Naive thymus-derived CD8-positive, alpha-beta T cell (primary cell): ENCODE measurements around the gene UPP2. TPM values are rescaled to one million over a fixed set of nuclear protein-coding genes. Genes with fewer than 3 reads are reported as not detected.
A peak's percentile ranks its signal among the peaks of the same experiment; 100 is the strongest.

ENCODE experiments used
- ATAC-seq, 2 donors: fragments of 150-1000 bp; cut with Tn5 transposase in 1 of 2; sonication (Bioruptor Pico), chemical (Tn5 transposase) in 1 of 2; 1 replicate in 1 of 2; 2 replicates in 1 of 2; pipeline ENCODE4 v1.10.0; 2021; ENCODE audit warnings: mild to moderate bottlenecking in 2 of 2, moderate library complexity in 2 of 2
- POLR2A ChIA-PET: fragments of 350-600 bp; sonication (Branson Sonifier 250); formaldehyde crosslinking; loops from one replicate; lab custom pipeline; 2021; ENCODE audit warnings: antibody characterized with exemption; lab: Charles Lee
- DNase-seq, 10 donors: peaks; one replicate each; pipeline versions ENCODE4 v3.0.0 to v3.0.0-alpha.2; 2020 to 2022
- H3K27ac Mint-ChIP-seq, 10 donors: one replicate each; pipeline ENCODE4 v1.8.0; 2020 to 2022; ENCODE audit warnings: mild to moderate bottlenecking in 10 of 10, mixed read lengths in 10 of 10, moderate library complexity in 4 of 10, inconsistent platforms in 1 of 10
- H3K27me3 Mint-ChIP-seq, 5 donors: one replicate each; pipeline ENCODE4 v1.8.0; 2021 to 2022; ENCODE audit warnings: mixed read lengths in 5 of 5
- H3K36me3 Mint-ChIP-seq, 3 donors: one replicate each; pipeline ENCODE4 v1.8.0; 2020 to 2022; ENCODE audit warnings: mixed read lengths in 3 of 3, mild to moderate bottlenecking in 2 of 3, inconsistent platforms in 1 of 3
- H3K4me1 Mint-ChIP-seq, 4 donors: one replicate each; pipeline ENCODE4 v1.8.0; 2021 to 2022; ENCODE audit warnings: mixed read lengths in 4 of 4
- H3K4me3 Mint-ChIP-seq, 10 donors: one replicate each; pipeline ENCODE4 v1.8.0; 2020 to 2022; ENCODE audit warnings: mild to moderate bottlenecking in 10 of 10, mixed read lengths in 10 of 10, moderate library complexity in 6 of 10, inconsistent platforms in 1 of 10
- H3K9me3 Mint-ChIP-seq, 9 donors: one replicate each; pipeline ENCODE4 v1.8.0; 2020 to 2022; ENCODE audit warnings: mixed read lengths in 9 of 9, mild to moderate bottlenecking in 3 of 9, inconsistent platforms in 1 of 9, moderate library complexity in 1 of 9
- polyA plus RNA-seq, 3 donors: library from polyadenylated mRNA; unstranded; fragments of 300-500 nt; fragmentation: Illumina TruSeq; gene quantifications; one replicate each; pipeline ENCODE4 v1.2.3, GENCODE V29; 2021
- total RNA-seq, 8 experiments: library from RNA in 2 of 8; stranded (reverse) in 2 of 8; gene quantifications; one replicate each; pipeline ENCODE4 v1.2.3 and lab custom pipeline; 2021 to 2026

UPP2 gene
- total and polyA plus RNA-seq, 5 experiments from 2014 or later, result not detected

GRCh38 chr2:158131483-158131912, 29.8 kb downstream of the UPP2 start:
- Mint-ChIP-seq H3K9me3 (no peaks in the 10 kb centered on the region), H3K4me3 (no peak overlapping the region), H3K36me3 (no peaks in the 10 kb centered on the region), H3K27me3 (peaks cover 2 to 13% (median 4%) of the 10 kb centered on the region in 5 donors), H3K4me1 (peaks cover 0 to 4% (median 0%) of the 10 kb centered on the region in 4 donors), H3K27ac (no peak overlapping the region)
- ATAC-seq, result no peak
- DNase-seq, result no peak
- POLR2A ChIA-PET, result no interaction called here

DNA sequence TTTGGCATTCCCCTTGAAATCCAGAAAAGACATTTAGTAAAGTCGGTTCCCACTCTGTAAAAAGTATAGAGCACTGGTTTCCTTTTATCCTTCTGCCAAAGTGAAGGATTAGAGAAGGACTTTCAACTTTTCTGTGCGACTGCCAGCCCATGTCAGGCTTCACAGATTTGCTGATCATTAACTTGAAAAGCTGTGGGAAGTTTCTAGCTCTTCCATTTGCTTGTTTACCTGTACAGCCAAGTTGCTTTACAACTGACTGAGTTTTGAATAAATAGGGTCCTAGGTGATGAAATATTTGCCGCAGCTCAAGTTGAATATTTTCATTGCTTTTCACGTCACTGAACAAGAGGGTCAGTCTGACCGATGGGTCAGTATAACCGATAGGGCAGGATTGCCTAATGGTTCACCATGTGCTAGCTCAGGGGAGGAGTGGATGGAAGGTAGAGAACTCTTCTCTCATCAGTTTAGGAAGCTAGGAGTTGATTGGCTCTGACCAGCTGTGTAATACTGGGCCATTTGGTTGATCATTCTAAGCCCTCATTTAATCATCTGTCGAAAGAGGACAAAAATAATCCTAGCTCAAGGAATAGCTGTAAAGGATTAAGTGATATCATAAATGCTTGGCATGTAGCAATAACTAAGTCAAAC, 30.4 kb downstream of the UPP2 start:
- peaks cover 2 to 12% (median 4%) of the 10 kb centered on the region in 5 donors for H3K27me3 Mint-ChIP-seq
- H3K9me3 Mint-ChIP-seq, result no peaks in the 10 kb centered on the region
- H3K4me3 Mint-ChIP-seq, result no peak overlapping the region
- H3K36me3 Mint-ChIP-seq, result no peaks in the 10 kb centered on the region
- peaks cover 0 to 4% (median 0%) of the 10 kb centered on the region in 4 donors for H3K4me1 Mint-ChIP-seq
- POLR2A ChIA-PET, result no interaction called here
- no peak overlapping the region for H3K27ac Mint-ChIP-seq
- ATAC-seq (no peak), DNase-seq (no peak)

DNA sequence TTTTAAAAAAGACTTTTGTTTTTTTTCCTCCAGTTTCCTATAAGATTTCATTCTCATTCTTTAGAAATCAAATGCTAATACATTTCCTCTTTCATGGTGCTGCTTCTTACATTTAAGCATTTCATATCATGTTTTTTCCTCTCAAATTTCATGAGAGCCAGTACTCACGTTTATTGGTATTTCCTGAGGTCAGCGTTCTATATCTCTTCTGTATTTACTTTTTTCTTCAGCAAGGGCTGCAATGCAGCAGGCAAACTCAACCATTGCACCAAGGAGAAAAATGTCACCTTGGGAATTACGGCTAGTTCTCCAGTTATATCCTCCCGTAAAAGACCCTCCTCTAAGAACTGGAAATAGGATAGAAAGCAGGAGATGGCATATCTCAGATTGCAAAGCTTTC, 32.4 kb downstream of the UPP2 start:
- POLR2A ChIA-PET, result no interaction called here
- Mint-ChIP-seq H3K9me3 (no peaks in the 10 kb centered on the region), H3K4me1 (peaks cover 0 to 4% (median 0%) of the 10 kb centered on the region in 4 donors), H3K36me3 (no peaks in the 10 kb centered on the region), H3K4me3 (no peak overlapping the region), H3K27ac (no peak overlapping the region), H3K27me3 (peaks cover 2 to 17% (median 3%) of the 10 kb centered on the region in 5 donors)
- ATAC-seq (no peak), DNase-seq (no peak)

GRCh38 chr2:158134655-158135054, 33.0 kb downstream of the UPP2 start:
- H3K36me3 Mint-ChIP-seq, result no peaks in the 10 kb centered on the region
- H3K4me1 Mint-ChIP-seq, result peaks cover 0 to 4% (median 0%) of the 10 kb centered on the region in 4 donors
- no peak overlapping the region for H3K4me3 Mint-ChIP-seq
- H3K27me3 Mint-ChIP-seq, result peaks cover 2 to 15% (median 3%) of the 10 kb centered on the region in 5 donors
- H3K9me3 Mint-ChIP-seq, result no peaks in the 10 kb centered on the region
- POLR2A ChIA-PET, result no interaction called here
- H3K27ac Mint-ChIP-seq, result no peak overlapping the region
- ATAC-seq (no peak), DNase-seq (no peak)

- Mint-ChIP-seq H3K27ac (no peak overlapping the region), H3K4me1 (peaks cover 0 to 4% (median 0%) of the 10 kb centered on the region in 4 donors), H3K36me3 (no peaks in the 10 kb centered on the region), H3K27me3 (peaks cover 3 to 15% (median 5%) of the 10 kb centered on the region in 5 donors), H3K9me3 (no peaks in the 10 kb centered on the region), H3K4me3 (no peak overlapping the region)
- ATAC-seq (no peak), DNase-seq (no peak)
- POLR2A ChIA-PET, result no interaction called here
Measured at GRCh38 chr2:158135096-158135495, 33.4 kb downstream of the UPP2 start.

- no peaks in the 10 kb centered on the region for H3K36me3 Mint-ChIP-seq
- H3K27ac Mint-ChIP-seq, result no peak overlapping the region
- DNase-seq, result no peak
- no peaks in the 10 kb centered on the region for H3K4me1 Mint-ChIP-seq
- peaks cover 0 to under 1% (median 0%) of the 10 kb centered on the region in 9 donors for H3K9me3 Mint-ChIP-seq
- no peak overlapping the region for H3K4me3 Mint-ChIP-seq
- POLR2A ChIA-PET, result no interaction called here
- ATAC-seq, result no peak
- H3K27me3 Mint-ChIP-seq, result peaks cover 0 to 17% (median 4%) of the 10 kb centered on the region in 5 donors
Measured at GRCh38 chr2:158138255-158138654, 36.6 kb downstream of the UPP2 start.

DNA sequence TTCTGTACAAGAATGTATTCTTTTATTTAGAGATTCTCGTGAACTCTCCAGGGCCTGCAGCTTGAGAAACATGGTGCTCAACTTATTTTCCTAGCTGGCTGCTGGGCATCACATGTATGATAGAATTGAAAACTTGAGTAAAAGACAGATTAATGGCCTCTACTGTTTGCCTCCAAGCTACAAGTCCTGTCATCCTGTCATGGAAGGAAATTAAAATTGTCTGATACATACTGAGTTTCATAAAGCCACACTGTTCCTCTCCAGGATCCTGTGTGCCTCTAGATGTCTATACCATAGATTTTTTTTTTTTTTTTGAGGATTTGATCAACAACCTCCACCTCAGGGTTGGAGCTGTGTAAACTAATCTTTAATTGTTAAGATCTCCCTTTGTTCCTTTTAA, 38.5 kb downstream of the UPP2 start:
- POLR2A ChIA-PET, result no interaction called here
- Mint-ChIP-seq H3K4me1 (no peaks in the 10 kb centered on the region), H3K27ac (no peak overlapping the region), H3K4me3 (no peak overlapping the region), H3K9me3 (peaks cover 0 to 3% (median under 1%) of the 10 kb centered on the region in 9 donors), H3K27me3 (peaks cover 3 to 22% (median 5%) of the 10 kb centered on the region in 5 donors), H3K36me3 (peaks cover 0 to 7% (median under 1%) of the 10 kb centered on the region in 3 donors)
- ATAC-seq (no peak), DNase-seq (no peak)

DNA sequence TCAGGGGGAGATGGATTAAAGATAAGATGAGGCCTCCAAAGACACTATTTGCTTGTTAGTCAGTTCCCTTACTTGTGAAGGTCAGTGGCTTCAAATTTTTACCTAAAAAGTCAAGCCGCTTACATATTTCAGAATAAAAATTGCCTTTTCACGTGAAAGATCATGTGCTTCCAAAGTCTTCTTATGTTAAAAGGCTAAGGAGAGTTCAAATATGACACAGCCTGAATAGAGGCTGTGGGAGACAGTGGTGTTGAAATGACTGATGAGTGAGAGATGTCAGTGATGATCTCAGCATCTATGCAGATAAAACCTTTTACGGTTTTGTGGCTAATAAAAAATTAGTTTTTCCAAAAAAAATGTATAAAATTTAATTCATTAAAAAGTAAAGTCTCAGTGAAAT, 40.5 kb downstream of the UPP2 start:
- no peak for ATAC-seq
- peaks cover 8 to 35% (median 11%) of the 10 kb centered on the region in 5 donors for H3K27me3 Mint-ChIP-seq
- no peak for DNase-seq
- no peaks in the 10 kb centered on the region for H3K4me1 Mint-ChIP-seq
- H3K27ac Mint-ChIP-seq, result no peak overlapping the region
- peaks cover 0 to 26% (median 2%) of the 10 kb centered on the region in 3 donors for H3K36me3 Mint-ChIP-seq
- no peak overlapping the region for H3K4me3 Mint-ChIP-seq
- POLR2A ChIA-PET, result no interaction called here
- H3K9me3 Mint-ChIP-seq, result peaks cover 2 to 22% (median 10%) of the 10 kb centered on the region in 9 donors

DNA sequence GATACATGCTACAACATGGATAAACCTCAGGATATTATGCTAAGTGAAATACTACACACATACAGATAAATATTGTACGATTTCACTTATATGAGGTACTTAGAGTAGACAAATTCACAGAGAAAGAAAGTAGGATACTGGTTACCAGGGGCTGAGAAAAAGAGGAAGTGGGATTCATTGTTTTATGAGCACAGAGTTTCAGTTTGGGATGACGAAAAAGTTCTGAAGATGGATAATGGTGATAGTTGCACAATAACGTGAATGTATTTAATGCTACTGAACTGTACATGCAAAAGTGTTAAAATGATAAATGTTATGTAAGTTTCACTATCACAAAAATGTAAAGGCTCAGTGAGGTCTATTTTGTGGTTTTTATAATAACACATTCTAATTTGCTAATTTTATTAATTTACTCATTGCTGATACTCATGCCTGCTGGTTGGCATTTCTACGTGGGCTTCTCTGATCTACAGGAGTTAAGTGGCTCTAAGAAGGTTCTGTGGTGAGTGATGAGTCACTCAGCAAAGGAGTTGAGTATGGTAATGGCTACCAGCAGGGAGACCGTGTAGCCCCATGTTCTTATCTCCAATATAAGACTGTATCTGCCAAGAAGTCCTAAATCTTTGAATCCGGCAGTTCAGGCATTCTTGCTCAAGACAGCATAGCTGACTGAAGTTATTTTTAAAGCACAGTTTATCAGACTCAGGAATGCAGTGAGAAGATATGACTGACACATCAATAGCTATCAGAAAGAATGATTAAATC, 41.1 kb downstream of the UPP2 start:
- ATAC-seq, result no peak
- Mint-ChIP-seq H3K36me3 (peaks cover 0 to 29% (median 2%) of the 10 kb centered on the region in 3 donors), H3K27me3 (peaks cover 8 to 31% (median 14%) of the 10 kb centered on the region in 5 donors), H3K27ac (no peak overlapping the region), H3K9me3 (peaks cover 2 to 27% (median 10%) of the 10 kb centered on the region in 9 donors), H3K4me3 (no peak overlapping the region), H3K4me1 (no peaks in the 10 kb centered on the region)
- POLR2A ChIA-PET, result no interaction called here
- DNase-seq, result no peak

- H3K36me3 Mint-ChIP-seq, result peaks cover 0 to 35% (median 2%) of the 10 kb centered on the region in 3 donors
- H3K27me3 Mint-ChIP-seq, result peaks cover 9 to 36% (median 15%) of the 10 kb centered on the region in 5 donors
- POLR2A ChIA-PET, result no interaction called here
- ATAC-seq (no peak), DNase-seq (no peak)
- peaks cover 2 to 28% (median 12%) of the 10 kb centered on the region in 9 donors for H3K9me3 Mint-ChIP-seq
- no peak overlapping the region for H3K4me3 Mint-ChIP-seq
- H3K4me1 Mint-ChIP-seq, result no peaks in the 10 kb centered on the region
- H3K27ac Mint-ChIP-seq, result peak overlapping the region in 1 of 10 donors; percentile 31
Measured at GRCh38 chr2:158143703-158144360, 42.2 kb downstream of the UPP2 start.

- Mint-ChIP-seq H3K4me1 (no peaks in the 10 kb centered on the region), H3K27ac (no peak overlapping the region), H3K36me3 (peaks cover 0 to 35% (median 2%) of the 10 kb centered on the region in 3 donors), H3K9me3 (peaks cover 2 to 28% (median 12%) of the 10 kb centered on the region in 9 donors), H3K27me3 (peaks cover 9 to 36% (median 17%) of the 10 kb centered on the region in 5 donors), H3K4me3 (no peak overlapping the region)
- POLR2A ChIA-PET, result no interaction called here
- DNase-seq, result no peak
- ATAC-seq, result no peak
Measured at GRCh38 chr2:158144914-158145625, 43.4 kb downstream of the UPP2 start.

GRCh38 chr2:158153270-158154015, 51.8 kb downstream of the UPP2 start:
- Mint-ChIP-seq H3K27me3 (peaks cover 2 to 22% (median 7%) of the 10 kb centered on the region in 5 donors), H3K27ac (no peak overlapping the region), H3K36me3 (peaks cover 0 to 14% (median 0%) of the 10 kb centered on the region in 3 donors), H3K9me3 (peaks cover 0 to 15% (median 5%) of the 10 kb centered on the region in 9 donors), H3K4me1 (no peaks in the 10 kb centered on the region), H3K4me3 (no peak overlapping the region)
- POLR2A ChIA-PET, result no interaction called here
- no peak for DNase-seq
- no peak for ATAC-seq
